Ishikawa (cell line): Measurements from ENCODE around the gene SOBP.

ENCODE experiments used
- CEBPB ChIP-seq: IDR thresholded peaks from 2 replicates; pipeline ENCODE4 v1.6.1; 2012
- CREB1 ChIP-seq: IDR thresholded peaks from 2 replicates; pipeline ENCODE4 v1.6.1; 2012; ENCODE audit warnings: low read depth
- EGR1 ChIP-seq: IDR thresholded peaks from 2 replicates; pipeline ENCODE4 v1.6.1; 2012
- EP300 ChIP-seq: IDR thresholded peaks from 2 replicates; pipeline ENCODE4 v1.6.1; 2012; ENCODE audit warnings: borderline replicate concordance
- FOXM1 ChIP-seq: IDR thresholded peaks from 2 replicates; pipeline ENCODE4 v1.6.1; 2012; ENCODE audit warnings: low read depth, borderline replicate concordance
- NFIC ChIP-seq: IDR thresholded peaks from 2 replicates; pipeline ENCODE4 v1.6.1; 2012
- RAD21 ChIP-seq: IDR thresholded peaks from 2 replicates; pipeline ENCODE4 v1.6.1; 2012; ENCODE audit warnings: low read depth
- TAF1 ChIP-seq: IDR thresholded peaks from 2 replicates; pipeline ENCODE4 v1.6.1; 2012; ENCODE audit warnings: low read depth, mild to moderate bottlenecking
- TCF12 ChIP-seq: IDR thresholded peaks from 2 replicates; pipeline ENCODE4 v1.6.1; 2012; ENCODE audit warnings: low read depth
- TEAD4 ChIP-seq: IDR thresholded peaks from 2 replicates; pipeline ENCODE4 v1.6.1; 2012
- YY1 ChIP-seq: IDR thresholded peaks from 2 replicates; pipeline ENCODE4 v1.6.1; 2012; ENCODE audit warnings: low read depth
- ZBTB7A ChIP-seq: IDR thresholded peaks from 2 replicates; pipeline ENCODE4 v1.6.1; 2012; ENCODE audit warnings: low read depth
- TF ChIP-seq, protein P1 (sequence below): IDR thresholded peaks from 2 replicates; pipeline ENCODE4 v1.6.1; 2012
- TF ChIP-seq, protein P2 (sequence below): IDR thresholded peaks from 2 replicates; pipeline ENCODE4 v1.6.1; 2012; ENCODE audit warnings: low read depth, mild to moderate bottlenecking
- TF ChIP-seq, protein P3 (sequence below): IDR thresholded peaks from 2 replicates; pipeline ENCODE4 v1.6.1; 2012

SOBP gene

DNA sequence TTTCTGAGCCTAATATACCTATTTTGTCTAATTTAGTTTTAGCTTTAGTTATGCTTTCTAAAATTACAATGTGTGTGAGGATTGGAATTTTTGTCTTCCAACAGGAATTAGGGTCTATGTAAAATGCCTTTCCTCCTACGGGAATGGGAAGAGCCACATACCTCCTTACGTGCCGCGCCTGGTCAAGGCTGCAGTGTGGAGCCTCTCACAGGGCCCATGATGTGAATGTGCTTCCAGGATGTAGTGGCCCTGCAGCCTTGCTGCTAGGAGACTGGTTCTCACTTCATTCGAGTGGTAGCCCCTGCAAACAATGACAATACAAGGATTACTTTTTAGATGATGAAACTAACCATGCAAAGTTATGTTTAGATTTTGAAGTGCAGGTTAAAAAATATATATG, 110.2 kb downstream of the SOBP start:
- TF ChIP-seq EP300 (no peak), TEAD4 (0 out of 2 replicates have a peak, but pooled peaks have one; percentile 27)

DNA sequence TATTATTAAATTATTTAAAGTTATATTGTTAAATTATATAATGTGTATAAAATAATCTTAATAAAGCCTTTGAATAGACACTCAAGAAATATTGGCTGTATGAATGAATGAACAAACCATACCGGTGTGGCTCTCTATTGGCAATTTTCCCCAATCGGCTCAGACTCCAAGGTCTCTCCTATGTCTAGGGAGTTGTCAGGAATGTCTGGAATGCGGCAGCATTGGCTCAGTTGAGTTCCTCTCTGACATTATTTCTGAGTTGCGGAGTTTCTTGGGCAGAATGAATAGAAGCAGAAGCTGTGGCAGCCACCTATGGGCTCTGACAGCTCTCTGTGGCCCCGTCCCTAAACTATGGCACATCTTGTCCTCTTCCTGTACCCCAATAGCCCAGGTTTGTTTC, 111.0 kb downstream of the SOBP start:
- no peak for TF ChIP-seq ZBTB7A
- peak; percentile 99 for TF ChIP-seq TEAD4
- TF ChIP-seq, protein P1, sequence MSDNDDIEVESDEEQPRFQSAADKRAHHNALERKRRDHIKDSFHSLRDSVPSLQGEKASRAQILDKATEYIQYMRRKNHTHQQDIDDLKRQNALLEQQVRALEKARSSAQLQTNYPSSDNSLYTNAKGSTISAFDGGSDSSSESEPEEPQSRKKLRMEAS, result no peak
- peak; percentile 76 for TF ChIP-seq NFIC
- TF ChIP-seq RAD21, result peak; percentile 19; the same call in 1 of the 2 replicates
- TF ChIP-seq, protein P2, sequence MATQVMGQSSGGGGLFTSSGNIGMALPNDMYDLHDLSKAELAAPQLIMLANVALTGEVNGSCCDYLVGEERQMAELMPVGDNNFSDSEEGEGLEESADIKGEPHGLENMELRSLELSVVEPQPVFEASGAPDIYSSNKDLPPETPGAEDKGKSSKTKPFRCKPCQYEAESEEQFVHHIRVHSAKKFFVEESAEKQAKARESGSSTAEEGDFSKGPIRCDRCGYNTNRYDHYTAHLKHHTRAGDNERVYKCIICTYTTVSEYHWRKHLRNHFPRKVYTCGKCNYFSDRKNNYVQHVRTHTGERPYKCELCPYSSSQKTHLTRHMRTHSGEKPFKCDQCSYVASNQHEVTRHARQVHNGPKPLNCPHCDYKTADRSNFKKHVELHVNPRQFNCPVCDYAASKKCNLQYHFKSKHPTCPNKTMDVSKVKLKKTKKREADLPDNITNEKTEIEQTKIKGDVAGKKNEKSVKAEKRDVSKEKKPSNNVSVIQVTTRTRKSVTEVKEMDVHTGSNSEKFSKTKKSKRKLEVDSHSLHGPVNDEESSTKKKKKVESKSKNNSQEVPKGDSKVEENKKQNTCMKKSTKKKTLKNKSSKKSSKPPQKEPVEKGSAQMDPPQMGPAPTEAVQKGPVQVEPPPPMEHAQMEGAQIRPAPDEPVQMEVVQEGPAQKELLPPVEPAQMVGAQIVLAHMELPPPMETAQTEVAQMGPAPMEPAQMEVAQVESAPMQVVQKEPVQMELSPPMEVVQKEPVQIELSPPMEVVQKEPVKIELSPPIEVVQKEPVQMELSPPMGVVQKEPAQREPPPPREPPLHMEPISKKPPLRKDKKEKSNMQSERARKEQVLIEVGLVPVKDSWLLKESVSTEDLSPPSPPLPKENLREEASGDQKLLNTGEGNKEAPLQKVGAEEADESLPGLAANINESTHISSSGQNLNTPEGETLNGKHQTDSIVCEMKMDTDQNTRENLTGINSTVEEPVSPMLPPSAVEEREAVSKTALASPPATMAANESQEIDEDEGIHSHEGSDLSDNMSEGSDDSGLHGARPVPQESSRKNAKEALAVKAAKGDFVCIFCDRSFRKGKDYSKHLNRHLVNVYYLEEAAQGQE, result no peak
- peak; percentile 49 for TF ChIP-seq TCF12

DNA sequence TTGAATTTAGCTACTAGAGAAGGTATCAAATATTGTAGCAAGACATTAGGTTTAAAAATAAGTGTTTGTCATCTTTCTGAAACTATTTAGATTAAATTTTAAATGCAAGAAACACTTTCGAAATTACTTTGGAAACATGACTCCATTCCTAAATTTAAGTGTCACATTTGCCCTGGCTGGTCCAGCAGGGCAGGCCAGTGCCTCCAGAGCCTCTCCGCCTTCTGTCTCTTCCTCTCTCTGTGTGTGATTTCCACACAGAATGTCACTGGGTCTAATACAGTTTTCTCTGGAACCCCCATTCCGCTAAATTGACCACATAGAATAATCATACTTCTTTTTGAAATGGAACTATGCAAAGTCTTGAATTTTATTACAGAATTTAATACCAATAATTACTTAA, 111.5 kb downstream of the SOBP start:
- no peak for TF ChIP-seq CEBPB
- TF ChIP-seq TEAD4, result no peak
- no peak for TF ChIP-seq YY1
- TF ChIP-seq, protein P2, result no peak
- TF ChIP-seq EGR1, result no peak
- no peak for TF ChIP-seq ZBTB7A
- TF ChIP-seq FOXM1, result no peak
- TF ChIP-seq EP300, result no peak
- TF ChIP-seq, protein P3, sequence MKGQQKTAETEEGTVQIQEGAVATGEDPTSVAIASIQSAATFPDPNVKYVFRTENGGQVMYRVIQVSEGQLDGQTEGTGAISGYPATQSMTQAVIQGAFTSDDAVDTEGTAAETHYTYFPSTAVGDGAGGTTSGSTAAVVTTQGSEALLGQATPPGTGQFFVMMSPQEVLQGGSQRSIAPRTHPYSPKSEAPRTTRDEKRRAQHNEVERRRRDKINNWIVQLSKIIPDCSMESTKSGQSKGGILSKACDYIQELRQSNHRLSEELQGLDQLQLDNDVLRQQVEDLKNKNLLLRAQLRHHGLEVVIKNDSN, result no peak
- TF ChIP-seq, protein P1, result no peak

DNA sequence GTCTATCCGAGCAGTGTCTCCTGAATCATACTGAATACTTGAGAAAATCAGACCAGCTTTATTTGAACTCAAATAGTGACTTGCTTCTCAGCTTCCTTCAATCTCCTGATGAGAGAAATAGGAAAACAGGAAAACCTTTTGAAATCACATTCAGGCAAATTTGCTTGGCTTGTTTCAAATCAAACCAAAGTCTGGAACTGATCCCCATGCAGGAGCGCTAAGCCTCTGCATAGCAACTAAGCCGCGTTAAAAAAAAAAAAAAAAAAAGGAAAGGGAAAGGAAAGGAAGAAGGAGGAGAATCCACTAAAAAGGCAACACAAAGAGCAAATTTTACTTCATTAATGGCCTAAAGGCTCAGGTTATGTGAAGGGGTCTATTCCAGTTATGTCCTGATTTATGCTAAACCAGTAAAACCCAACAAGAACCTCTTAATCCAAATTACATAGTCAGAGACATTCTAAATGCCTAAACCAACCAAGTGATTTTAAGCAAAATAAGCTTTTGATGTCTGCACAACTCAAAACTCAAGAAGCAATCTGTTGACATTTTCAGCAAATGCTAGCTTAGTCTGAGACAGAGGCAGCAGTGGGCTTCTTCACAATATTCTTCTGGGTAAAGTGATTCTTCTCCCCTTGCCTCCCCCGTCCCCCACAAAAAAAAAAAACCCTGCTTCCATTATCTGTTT, 112.5 kb downstream of the SOBP start:
- TF ChIP-seq RAD21, result no peak
- TF ChIP-seq TEAD4, result no peak

DNA sequence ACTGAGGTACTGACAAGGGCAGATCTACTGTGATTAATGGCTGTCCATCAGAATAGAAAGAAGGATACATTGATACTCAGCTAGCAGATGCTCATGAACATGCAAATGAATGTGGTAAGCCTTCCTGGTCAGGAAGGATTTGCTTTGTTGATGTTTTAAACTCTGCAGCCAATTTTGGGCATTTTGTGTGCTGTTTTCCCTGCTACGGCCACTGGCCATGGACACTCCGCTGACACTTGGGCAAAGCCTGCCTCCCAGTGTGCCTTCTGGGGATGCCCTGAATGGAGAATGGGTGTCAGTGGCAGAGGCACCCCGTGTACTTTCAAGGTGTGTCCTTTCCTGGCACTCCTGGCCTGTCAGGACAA, 113.1 kb downstream of the SOBP start:
- TF ChIP-seq NFIC (no peak), TAF1 (no peak), YY1 (no peak), FOXM1 (no peak), EGR1 (no peak), CEBPB (no peak), ZBTB7A (no peak), TCF12 (no peak), CREB1 (no peak), TEAD4 (no peak), RAD21 (no peak), EP300 (no peak)
- TF ChIP-seq, protein P3, result no peak
- TF ChIP-seq, protein P2, result no peak
- TF ChIP-seq, protein P1, result no peak
